ENCODE results near the gene CACNA1D.
"Not testable (repeated sequence)": the region's sequence is repeated elsewhere in the genome, so short reads cannot be mapped to it uniquely, and the experiment has no call there.

CACNA1D gene

GRCh38 chr3:53530205-53530604 is 35.8 kb downstream of the CACNA1D start:
- no peak for DNase-seq

- no peak for DNase-seq
Measured at GRCh38 chr3:53531749-53532148, 37.3 kb downstream of the CACNA1D start.

- no peak for DNase-seq
Measured at GRCh38 chr3:53533472-53533871, 39.1 kb downstream of the CACNA1D start.

- DNase-seq: no peak
Measured at GRCh38 chr3:53534216-53534615, 39.8 kb downstream of the CACNA1D start.

- no peak for DNase-seq
Measured at GRCh38 chr3:53534676-53535400, 40.4 kb downstream of the CACNA1D start.

GRCh38 chr3:53536282-53536681 is 41.9 kb downstream of the CACNA1D start:
- no peak for DNase-seq

GRCh38 chr3:53544357-53544756 is 49.9 kb downstream of the CACNA1D start:
- DNase-seq: no peak

- DNase-seq: no peak
Measured at GRCh38 chr3:53545310-53545995, 51.0 kb downstream of the CACNA1D start.

GRCh38 chr3:53545996-53546359 is 51.6 kb downstream of the CACNA1D start:
- DNase-seq: no peak

DNA sequence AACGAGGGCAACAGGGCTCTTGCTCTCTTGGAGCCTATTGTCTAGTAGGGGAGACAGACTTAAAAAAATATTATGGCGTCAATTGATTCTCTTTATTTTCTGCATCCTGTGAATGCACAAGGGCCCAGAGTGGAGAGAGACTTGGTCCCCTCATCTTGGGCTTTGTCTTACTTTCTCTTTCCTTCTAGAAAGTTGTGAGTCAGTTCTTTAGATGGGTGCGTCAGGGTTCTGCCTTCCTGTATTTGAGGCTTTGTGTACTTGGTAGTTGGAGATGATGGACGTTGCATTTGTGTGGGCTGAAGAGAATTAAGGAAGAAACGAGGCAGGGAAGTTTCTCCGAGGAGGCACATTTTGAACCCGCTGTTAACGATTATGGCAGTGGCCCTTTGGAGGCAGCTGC is 52.9 kb downstream of the CACNA1D start:
- DNase-seq: no peak

- DNase-seq: no peak
Measured at GRCh38 chr3:53550005-53550620, 55.7 kb downstream of the CACNA1D start.

DNA sequence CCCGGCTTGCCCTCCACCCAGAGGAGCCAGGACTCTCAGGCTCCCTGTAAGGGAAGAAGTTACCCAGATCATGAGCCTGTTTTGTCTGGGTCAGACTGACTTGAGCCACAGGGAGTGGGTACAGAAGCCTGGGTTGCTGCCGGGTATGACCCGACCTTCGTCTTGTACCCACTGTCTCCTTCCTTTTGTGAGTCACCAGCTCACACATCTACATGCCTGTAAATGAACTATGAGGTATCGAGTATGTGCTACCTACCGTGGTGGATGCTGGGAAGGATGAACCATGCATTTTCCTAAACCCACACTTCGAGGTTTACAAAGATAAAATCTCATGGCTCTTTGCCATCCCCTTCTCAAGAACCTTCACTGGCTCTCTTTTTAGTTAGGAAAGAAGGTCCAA is 56.9 kb downstream of the CACNA1D start:
- no peak for DNase-seq

- no peak for DNase-seq
Measured at GRCh38 chr3:53552730-53553129, 58.3 kb downstream of the CACNA1D start.

- DNase-seq: no peak
Measured at GRCh38 chr3:53553200-53553599, 58.8 kb downstream of the CACNA1D start.

DNA sequence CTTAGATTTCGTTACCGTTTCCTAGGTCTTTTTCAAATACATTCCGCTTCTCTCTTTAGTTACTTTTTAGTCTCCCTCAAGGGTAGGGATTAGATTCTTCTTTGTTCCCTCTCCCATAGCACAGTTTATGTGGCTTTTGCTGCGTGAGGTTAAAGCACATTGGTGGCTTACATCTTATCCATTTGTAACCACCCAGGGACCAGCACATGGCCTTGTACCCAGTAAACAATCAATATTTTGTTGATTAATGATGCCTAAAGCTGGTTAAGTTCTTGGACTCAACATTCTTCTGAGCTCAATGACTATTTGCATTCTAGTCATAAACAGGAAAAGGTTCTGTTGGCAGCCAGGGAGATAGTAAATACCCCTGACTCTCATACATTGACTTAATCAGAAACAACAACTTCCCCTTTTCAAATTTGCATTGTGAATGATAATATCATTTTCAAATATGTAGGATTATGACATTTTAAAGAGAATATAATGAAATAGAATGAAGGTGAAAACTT is 60.2 kb downstream of the CACNA1D start:
- no peak for DNase-seq

GRCh38 chr3:53555068-53555588 is 60.7 kb downstream of the CACNA1D start:
- no peak for DNase-seq

- no peak for DNase-seq
Measured at GRCh38 chr3:53566461-53567145, 72.2 kb downstream of the CACNA1D start.

GRCh38 chr3:53570081-53570480 is 75.7 kb downstream of the CACNA1D start:
- no peak for DNase-seq

DNA sequence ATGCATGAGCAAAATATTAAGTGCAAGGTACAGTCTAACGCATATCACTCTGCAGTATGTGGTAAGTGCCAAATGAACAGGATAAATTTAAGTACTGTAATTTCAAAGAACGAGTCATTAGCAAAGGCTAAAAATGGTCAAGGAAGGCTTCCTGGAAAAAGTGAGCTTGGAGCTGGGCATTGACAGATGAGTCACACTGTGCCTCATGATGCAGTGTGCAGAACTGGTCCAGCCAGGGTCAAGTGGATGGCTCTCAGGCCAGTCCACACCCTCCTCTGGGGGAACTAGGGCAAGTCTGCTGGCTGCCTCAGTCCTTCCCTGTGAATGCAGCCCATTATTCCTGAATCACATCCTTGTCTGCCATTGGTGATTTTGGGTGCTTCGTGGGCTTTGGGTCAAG is 76.3 kb downstream of the CACNA1D start:
- DNase-seq: no peak

GRCh38 chr3:53571264-53571663 is 76.9 kb downstream of the CACNA1D start:
- no peak for DNase-seq

DNA sequence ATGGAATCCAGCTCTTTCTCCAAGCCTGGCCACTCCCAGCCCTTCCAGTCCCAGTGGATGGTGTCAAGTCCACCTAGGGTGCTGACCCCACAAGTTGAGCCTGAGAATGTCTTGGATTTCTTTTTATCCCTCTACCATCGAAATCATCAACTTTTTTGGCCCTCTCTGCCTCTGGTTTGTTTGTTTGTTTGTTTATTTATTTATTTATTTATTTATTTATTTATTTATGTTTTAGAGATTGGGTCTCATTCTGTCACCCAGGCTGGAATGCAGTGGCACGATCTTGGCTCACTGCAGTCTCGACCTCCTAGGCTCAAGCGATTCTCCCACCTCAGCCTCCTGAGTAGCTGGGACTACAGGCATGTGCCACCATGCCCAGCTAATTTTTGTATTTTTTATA is 77.8 kb downstream of the CACNA1D start:
- not testable (repeated sequence) for DNase-seq

GRCh38 chr3:53577506-53577905 is 83.1 kb downstream of the CACNA1D start:
- DNase-seq: no peak

- no peak for DNase-seq
Measured at GRCh38 chr3:53579636-53580035, 85.2 kb downstream of the CACNA1D start.
